Measurements from ENCODE around the gene CFAP68.
"Not testable (repeated sequence)": the region's sequence is repeated elsewhere in the genome, so short reads cannot be mapped to it uniquely, and the experiment has no call there.

The CFAP68 gene

DNA sequence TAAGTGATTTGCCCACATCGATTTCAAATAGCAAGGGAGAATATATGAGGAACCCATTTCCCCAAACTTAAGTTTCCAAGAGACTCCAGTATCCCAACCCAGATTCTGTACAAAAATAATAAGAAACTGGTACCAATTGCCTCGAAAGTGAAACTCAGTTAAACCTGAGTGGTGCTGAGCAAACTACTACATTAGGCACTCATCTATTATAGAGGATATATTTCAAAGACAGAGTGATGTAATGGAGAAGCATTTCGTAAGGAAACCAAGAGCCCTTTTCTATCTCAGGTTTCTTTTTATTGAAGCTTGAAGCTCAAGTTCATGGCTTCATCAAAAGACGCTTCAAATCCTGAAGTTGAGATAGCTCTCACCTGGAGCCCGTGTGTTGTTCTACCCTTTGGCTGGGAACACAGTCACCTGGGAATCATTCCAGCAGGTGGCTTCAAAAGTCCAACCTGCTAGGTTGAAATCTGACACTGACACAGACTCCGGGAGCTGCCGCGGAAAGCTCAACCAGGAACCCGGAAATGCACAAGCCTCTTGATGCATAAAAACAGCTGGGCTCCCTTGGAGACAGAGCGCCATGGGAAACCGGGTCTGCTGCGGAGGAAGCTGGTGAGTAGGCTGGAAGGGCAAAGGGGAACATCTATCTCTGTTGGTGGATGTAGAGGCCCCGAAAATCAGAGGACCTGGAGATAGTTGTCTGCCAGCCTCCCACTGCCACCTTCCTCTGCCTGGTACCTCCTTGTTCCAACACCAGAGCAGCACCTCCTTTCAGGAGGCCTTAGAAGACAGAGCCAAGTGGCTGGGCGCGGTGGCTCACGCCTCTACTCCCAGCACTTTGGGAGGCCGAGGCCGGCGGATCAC, 39.3 kb downstream of the CFAP68 start, which contains the start of gene C11orf52:
Gene C11orf52 (plus strand): TSS at position 524 of the 867 bp plus-strand sequence. CDS start 60 bp downstream, at position 584.
- DNase-seq, result no peak

DNA sequence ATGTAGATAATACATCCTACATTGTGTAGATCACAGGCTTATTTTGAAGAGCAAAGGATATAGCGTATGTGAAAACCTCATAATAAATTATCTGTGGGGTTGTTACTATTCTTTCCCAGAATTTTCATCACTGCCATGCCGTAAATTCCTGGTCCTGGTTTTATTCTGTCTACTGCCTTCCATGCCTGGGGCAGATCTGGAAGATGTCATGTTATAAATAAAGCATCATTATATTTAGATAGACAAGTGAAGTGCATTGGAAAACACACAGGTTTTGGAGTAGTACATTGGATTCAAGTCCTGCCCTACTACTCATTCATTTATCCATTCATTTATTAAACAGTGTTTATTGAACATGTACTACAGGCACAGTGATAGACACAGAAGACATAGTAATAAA, 41.6 kb downstream of the CFAP68 start:
- no peak for DNase-seq

DNA sequence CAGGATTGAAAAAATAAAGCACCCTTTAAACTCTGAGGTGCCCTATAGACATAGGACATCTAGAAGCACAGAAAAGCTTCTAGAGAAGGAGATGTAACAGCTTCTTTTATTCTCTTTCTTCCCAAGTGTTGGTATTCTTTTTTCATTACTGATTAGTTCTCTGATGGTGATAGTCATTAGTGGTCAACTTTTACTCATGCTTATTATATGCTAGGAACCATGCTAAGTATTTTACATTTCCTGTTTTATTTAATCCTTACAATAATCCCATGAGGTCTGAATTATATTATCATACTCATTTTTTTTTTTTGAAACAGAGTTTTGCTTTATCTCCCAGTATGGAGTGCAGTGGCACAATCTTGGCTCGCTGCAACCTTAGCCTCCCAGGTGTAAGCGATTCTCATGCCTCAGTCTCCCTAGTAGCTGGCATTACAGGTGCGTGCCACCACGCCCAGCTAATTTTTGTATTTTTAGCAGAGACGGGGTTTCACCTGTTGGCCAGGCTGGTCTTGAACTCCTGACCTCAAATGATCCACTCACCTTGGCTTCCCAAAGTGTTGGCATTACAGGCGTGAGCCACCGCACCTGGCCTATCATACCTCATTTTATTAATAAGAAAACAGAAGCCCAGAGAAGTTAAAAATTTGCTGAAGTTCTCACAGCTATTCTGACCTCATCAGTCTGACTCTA, 42.3 kb downstream of the CFAP68 start:
- no peak for DNase-seq

DNA sequence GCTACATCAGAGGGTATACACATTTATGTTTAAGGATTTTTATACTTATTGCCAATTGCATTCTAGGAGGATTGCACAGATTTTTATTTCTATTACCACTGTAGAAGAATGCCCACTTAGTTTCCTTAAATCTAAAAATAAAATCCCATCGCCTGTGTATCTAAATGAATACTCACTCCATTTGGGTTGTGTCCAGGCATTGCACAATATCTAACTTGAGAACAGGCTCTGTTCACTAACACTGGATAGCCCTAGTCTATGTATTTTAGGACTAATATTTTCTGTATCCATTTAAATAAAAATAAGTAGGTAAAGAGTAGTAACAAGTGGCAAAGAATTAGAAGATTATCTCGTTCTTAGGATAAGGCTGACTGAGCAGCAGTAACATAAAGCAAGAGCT, 43.5 kb downstream of the CFAP68 start:
- no peak for DNase-seq

DNA sequence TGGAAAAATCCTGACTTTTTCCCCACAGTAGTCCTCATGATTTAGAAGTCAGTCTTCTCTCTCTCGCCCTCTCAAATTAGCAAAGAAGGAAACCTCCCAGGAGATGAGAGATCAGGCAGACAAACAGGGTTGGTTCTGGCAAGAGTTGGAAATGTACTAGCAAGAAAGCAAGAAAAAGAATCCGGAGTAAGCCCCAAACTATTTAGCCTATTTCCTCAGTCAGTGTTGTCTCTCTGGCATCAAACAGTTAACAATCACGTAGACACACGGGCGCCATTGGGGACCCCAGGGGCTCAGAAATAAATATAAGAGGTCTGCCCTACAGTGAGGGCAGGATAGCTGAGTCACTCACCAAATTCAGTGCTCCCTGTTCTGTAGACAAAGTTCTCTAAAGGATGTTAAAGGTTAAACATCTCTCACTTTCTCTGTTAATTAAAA, 44.0 kb downstream of the CFAP68 start:
- no peak for DNase-seq

DNA sequence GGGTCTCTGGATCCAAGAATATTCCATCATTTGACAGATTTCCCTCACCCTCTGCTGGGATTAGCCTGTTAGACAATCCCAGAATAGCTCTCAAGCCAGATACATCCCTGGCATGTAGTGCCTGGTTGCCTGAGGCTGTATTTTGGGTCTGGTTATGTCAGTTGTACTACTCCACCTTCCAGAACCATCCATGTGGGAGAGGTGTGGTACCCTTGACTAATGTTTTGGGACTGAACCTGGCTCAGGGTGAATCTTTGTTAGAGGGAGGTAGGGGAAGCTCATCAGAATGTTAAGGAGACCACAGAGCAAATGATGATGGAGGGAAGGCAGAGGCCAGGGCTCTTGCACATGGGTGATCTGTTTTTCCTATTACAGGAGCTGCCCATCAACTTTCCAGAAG, 44.6 kb downstream of the CFAP68 start:
- DNase-seq, result no peak

DNA sequence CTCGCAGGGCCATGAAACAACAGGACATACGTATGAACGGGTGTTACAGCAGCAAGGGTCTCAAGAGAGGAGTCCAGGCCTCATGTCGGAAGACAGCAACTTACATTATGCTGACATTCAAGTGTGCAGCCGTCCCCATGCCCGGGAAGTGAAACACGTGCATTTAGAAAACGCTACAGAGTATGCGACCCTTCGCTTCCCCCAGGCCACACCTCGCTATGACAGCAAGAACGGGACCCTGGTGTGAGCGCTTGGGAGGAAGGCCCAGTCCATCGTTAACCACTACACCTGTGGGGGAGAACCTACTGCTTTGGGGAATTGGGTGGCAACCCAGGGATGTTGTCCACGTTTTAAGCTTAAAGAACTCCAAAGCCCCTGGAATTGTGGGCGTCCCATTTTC, 46.6 kb downstream of the CFAP68 start:
- DNase-seq, result no peak

DNA sequence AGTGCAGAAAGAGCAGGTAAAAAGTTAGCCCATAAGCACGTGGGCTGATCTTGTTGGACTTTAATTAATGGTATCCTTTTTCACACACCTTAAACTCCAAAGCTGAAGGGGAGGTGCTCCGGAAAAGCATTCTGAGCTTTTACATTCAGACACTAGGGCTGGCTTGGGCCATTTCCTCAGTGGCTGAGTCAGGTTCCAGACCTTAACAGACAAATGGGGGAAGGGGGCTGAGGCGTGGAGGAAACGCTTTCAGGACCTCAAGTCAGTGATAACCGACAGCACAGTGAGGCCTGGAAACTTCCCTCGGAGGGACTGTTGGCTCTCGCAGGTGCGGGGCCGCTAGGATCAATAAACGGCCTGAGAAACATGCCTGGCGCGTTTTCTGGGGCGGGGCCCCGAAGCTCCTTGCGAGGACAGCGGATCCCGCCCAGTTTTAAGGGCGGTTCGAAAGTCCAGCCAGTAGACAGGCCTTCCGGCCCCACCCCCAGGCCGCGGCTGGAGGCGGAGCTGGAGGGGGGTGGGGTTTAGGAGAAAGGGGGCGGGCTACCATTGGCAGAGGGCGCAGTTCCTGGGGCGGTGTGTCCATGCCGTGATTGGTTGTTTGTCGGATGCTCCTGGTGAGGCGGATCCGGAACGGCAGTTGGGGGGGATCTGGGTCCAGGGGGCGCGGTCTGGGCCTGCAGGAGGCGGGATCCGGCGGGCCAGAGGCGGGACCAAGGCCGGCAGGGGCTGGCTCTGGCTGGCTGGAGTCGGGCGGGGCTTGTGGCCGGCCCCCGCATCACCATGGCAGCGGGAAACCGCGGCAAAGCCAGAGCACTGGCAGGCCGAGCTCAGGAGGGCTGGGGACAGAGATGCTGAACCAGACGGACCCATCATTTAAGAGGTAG, 47.4 kb downstream of the CFAP68 start:
- peak; percentile 91 for DNase-seq

DNA sequence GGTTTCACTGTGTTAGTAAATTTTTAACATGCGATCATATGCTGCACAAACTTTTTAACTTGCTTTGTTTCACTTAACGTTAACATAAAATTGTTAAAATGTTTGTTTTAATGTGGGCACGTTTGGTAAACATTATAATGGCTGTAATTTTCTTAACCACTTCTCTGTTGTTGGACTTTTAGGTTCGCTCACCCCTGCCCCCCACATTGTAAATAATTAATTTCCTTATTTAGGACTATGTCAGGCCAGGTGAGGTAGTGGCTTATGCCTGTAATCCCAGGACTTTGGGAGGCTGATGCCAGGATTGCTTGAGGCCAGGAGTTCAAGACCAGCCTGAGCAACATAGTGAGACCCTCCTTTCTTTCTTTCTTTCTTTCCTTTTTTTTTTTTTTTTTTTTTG, 51.1 kb downstream of the CFAP68 start:
- no peak for DNase-seq

DNA sequence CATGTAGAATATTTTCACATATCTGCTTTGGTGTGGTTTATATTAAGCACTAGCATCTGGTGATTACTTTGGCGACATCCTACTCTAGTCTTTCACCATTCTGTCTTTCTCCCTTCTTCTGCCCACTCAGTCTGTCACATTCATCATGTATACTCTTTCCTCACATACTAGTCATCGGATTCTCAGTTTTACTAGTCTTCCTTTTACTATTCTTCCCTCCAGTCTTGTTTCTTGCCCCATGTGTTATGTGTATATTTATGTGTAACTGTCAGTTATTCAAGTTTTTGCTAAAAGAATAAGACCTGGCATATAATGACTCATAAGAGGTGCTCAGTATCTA, 53.2 kb downstream of the CFAP68 start:
- no peak for DNase-seq

DNA sequence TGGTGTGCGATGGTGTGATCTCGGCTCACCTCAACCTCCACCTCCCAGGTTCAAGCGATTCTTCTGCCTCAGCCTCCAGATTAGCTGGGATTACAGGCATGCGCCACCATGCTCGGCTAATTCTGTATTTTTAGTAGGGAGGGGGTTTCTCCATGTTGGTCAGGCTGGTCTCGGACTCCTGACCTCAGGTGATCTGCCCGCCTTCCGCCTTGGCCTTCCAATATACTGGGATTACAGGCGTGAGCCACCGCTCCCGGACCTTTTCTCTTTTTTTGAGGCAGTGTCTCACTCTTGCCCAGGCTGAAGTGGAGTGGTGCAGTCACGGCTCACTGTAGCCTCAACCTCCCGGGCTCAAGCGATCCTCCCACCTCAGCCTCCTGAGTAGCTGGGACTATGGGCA, 53.8 kb downstream of the CFAP68 start:
- DNase-seq, result not testable (repeated sequence)

DNA sequence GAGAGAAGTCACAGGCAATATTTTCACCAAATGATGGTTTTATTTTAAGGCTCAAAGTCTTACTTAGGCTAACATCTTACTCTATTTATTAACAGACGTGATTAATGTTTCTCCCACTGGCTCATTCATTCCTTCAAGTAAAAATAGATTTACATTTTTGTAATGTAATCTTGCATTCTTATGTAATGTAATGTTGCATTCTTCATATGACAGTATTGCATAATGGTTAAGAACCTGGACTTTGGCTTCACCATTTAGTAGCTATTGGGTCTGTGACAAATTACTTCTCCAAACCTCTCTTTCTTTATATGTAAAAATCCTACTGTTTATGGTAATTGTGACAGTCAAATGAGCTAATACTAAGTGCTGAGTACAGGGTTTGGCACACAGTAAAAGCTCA, 54.5 kb downstream of the CFAP68 start:
- no peak for DNase-seq

DNA sequence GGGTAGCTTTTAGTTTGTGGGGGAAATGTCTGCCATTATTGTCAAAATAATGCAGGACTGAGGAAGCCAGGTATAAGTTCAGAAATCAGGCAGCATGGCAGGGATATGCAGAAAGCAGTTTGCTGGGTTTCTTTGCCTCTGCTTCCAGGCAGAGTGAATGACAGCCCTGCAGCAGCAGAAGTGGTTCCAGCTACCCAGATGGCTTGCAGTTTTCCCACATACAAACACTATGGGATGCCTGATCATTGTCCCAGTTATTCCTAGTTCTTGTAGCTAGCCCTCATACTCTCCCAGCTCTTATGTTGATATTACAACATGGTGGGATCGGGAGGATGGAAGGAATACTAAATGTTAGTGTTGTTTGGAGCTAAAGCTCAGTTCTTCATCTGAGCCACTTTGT, 55.0 kb downstream of the CFAP68 start:
- DNase-seq, result no peak

Measured in activated T-cell treated with anti-CD3 and anti-CD28 coated beads for 4 hours (primary cell).